GM18909 (cell line): ENCODE results near the gene KLRB1.
"Not testable (repeated sequence)": the region's sequence is repeated elsewhere in the genome, so short reads cannot be mapped to it uniquely, and the experiment has no call there.

Source experiments
- ATAC-seq: cut with Tn5 transposase; IDR thresholded peaks from one replicate; pipeline ENCODE4 v1.9.1; 2021; ENCODE audit warnings: mild to moderate bottlenecking; ENCODE audit not compliant: unreplicated experiment, poor library complexity

The KLRB1 gene

GRCh38 chr12:9626291-9626690, 18.6 kb upstream of the KLRB1 start:
- ATAC-seq = no peak

GRCh38 chr12:9625019-9625418, 17.3 kb upstream of the KLRB1 start:
- ATAC-seq = no peak

GRCh38 chr12:9619411-9620179, 11.9 kb upstream of the KLRB1 start:
- ATAC-seq = no peak

- not testable (repeated sequence) for ATAC-seq
These were observed 11.2 kb upstream of the KLRB1 start for GRCh38 chr12:9618906-9619305.

- ATAC-seq = no peak
These were observed 9.4 kb upstream of the KLRB1 start for GRCh38 chr12:9617124-9617523.

GRCh38 chr12:9615420-9616136, 7.9 kb upstream of the KLRB1 start:
- no peak for ATAC-seq

GRCh38 chr12:9610606-9611005, 2.9 kb upstream of the KLRB1 start:
- not testable (repeated sequence) for ATAC-seq

GRCh38 chr12:9606736-9607372, 862 bp downstream of the KLRB1 start:
- no peak for ATAC-seq

GRCh38 chr12:9606247-9606646, 1.5 kb downstream of the KLRB1 start:
- ATAC-seq = no peak

GRCh38 chr12:9605483-9605882, 2.2 kb downstream of the KLRB1 start:
- ATAC-seq = no peak

GRCh38 chr12:9604287-9604686, 3.4 kb downstream of the KLRB1 start:
- ATAC-seq = no peak

GRCh38 chr12:9600426-9600825, 7.3 kb downstream of the KLRB1 start:
- ATAC-seq = not testable (repeated sequence)

GRCh38 chr12:9598363-9598762, 9.4 kb downstream of the KLRB1 start:
- ATAC-seq = no peak

- ATAC-seq = no peak
These were observed 10.4 kb downstream of the KLRB1 start for GRCh38 chr12:9597365-9597764.

GRCh38 chr12:9590441-9590840, 17.3 kb downstream of the KLRB1 start:
- ATAC-seq = no peak

GRCh38 chr12:9588749-9589148, 19.0 kb downstream of the KLRB1 start:
- ATAC-seq = no peak

- no peak for ATAC-seq
These were observed 19.6 kb downstream of the KLRB1 start for GRCh38 chr12:9587987-9588600.

GRCh38 chr12:9577729-9578128, 30.0 kb downstream of the KLRB1 start:
- ATAC-seq = not testable (repeated sequence)

GRCh38 chr12:9567151-9567550, 40.6 kb downstream of the KLRB1 start:
- not testable (repeated sequence) for ATAC-seq

GRCh38 chr12:9566113-9566512, 41.6 kb downstream of the KLRB1 start:
- not testable (repeated sequence) for ATAC-seq

- not testable (repeated sequence) for ATAC-seq
These were observed 43.3 kb downstream of the KLRB1 start for GRCh38 chr12:9564418-9564817.
